Stimulated activated CD8-positive, alpha-beta memory T cell treated with anti-CD3 and anti-CD28 coated beads, Interleukin-2, amount 100 ng/mL, for 48 hours (primary cell): ENCODE measurements around the gene EVC2.

ENCODE experiments used
- DNase-seq, 2 donors: peaks; one replicate each; pipeline ENCODE4 v3.0.0-alpha.2; 2020; ENCODE audit warnings: low read depth in 2 of 2

The EVC2 gene

GRCh38 chr4:5568336-5568735 is 140.0 kb downstream of the EVC2 start:
- DNase-seq = no peak

- DNase-seq = no peak
These were observed 141.4 kb downstream of the EVC2 start for GRCh38 chr4:5566991-5567390.

GRCh38 chr4:5566526-5566925 is 141.8 kb downstream of the EVC2 start:
- DNase-seq = no peak

GRCh38 chr4:5563856-5564255 is 144.5 kb downstream of the EVC2 start:
- no peak for DNase-seq

- no peak for DNase-seq
These were observed 145.9 kb downstream of the EVC2 start for GRCh38 chr4:5562476-5562875.

GRCh38 chr4:5561286-5561685 is 147.1 kb downstream of the EVC2 start:
- no peak for DNase-seq

GRCh38 chr4:5558502-5558901 is 149.9 kb downstream of the EVC2 start:
- DNase-seq = no peak

- no peak for DNase-seq
These were observed 154.0 kb downstream of the EVC2 start for GRCh38 chr4:5554376-5554775.

- DNase-seq = no peak
These were observed 154.6 kb downstream of the EVC2 start for GRCh38 chr4:5553801-5554200.

GRCh38 chr4:5552451-5552850 is 155.9 kb downstream of the EVC2 start:
- DNase-seq = no peak

GRCh38 chr4:5547651-5548249 is 160.6 kb downstream of the EVC2 start:
- DNase-seq = no peak

- no peak for DNase-seq
These were observed 163.1 kb downstream of the EVC2 start for GRCh38 chr4:5545271-5545670.

GRCh38 chr4:5544762-5545161 is 163.6 kb downstream of the EVC2 start:
- DNase-seq = no peak

GRCh38 chr4:5543681-5544080 is 164.7 kb downstream of the EVC2 start:
- DNase-seq = no peak

- DNase-seq = no peak
These were observed 167.2 kb downstream of the EVC2 start for GRCh38 chr4:5541169-5541568.

GRCh38 chr4:5539584-5539983 is 168.8 kb downstream of the EVC2 start:
- DNase-seq = no peak

- DNase-seq = no peak
These were observed 176.3 kb downstream of the EVC2 start for GRCh38 chr4:5532100-5532499.

GRCh38 chr4:5528031-5528436 is 180.3 kb downstream of the EVC2 start:
- DNase-seq = no peak

GRCh38 chr4:5527211-5527610 is 181.1 kb downstream of the EVC2 start:
- DNase-seq = no peak

- no peak for DNase-seq
These were observed 182.1 kb downstream of the EVC2 start for GRCh38 chr4:5526080-5526846.

GRCh38 chr4:5524446-5525299 is 183.7 kb downstream of the EVC2 start:
- DNase-seq = no peak

- DNase-seq = no peak
These were observed 191.0 kb downstream of the EVC2 start for GRCh38 chr4:5517372-5517771.

GRCh38 chr4:5515646-5516045 is 192.7 kb downstream of the EVC2 start:
- no peak for DNase-seq
